Loucy (cell line): ENCODE measurements around the gene RBM19.

Experiments
- H2AFZ ChIP-seq: fragments of 200-600 bp; sonication (generic); 2 replicates; pipeline ENCODE4 v1.6.0; 2016; ENCODE audit warnings: antibody characterized with exemption, mild to moderate bottlenecking, low read length, moderate library complexity
- H3F3A ChIP-seq: fragments of 200-600 bp; 2 replicates; pipeline ENCODE4 v1.6.0; 2016; ENCODE audit warnings: antibody characterized with exemption, low read depth, mild to moderate bottlenecking
- H3K27me3 ChIP-seq: fragments of 200-600 bp; sonication (generic); 2 replicates; pipeline ENCODE4 v1.6.1; 2014; ENCODE audit warnings: low read length, mild to moderate bottlenecking; ENCODE audit not compliant: insufficient read depth, poor library complexity, severe bottlenecking
- H3K36me3 ChIP-seq: fragments of 200-600 bp; sonication (generic); 2 replicates; pipeline ENCODE4 v1.6.1; 2016; ENCODE audit warnings: low read length; ENCODE audit not compliant: insufficient read depth
- H3K4me1 ChIP-seq: fragments of 200-600 bp; sonication (generic); 2 replicates; pipeline ENCODE4 v1.5.1; 2014; ENCODE audit warnings: low read length, mild to moderate bottlenecking; ENCODE audit not compliant: insufficient read depth, poor library complexity, severe bottlenecking
- H3K4me2 ChIP-seq: fragments of 200-600 bp; sonication (generic); 2 replicates; pipeline ENCODE4 v1.6.0; 2014; ENCODE audit warnings: antibody characterized with exemption, low read length, low read depth, mild to moderate bottlenecking; ENCODE audit not compliant: poor library complexity, severe bottlenecking
- H3K4me3 ChIP-seq: fragments of 200-600 bp; sonication (generic); 2 replicates; pipeline ENCODE4 v1.5.1; 2014; ENCODE audit warnings: low read length, mild to moderate bottlenecking, mixed read lengths; ENCODE audit not compliant: poor library complexity, severe bottlenecking
- H3K79me2 ChIP-seq: fragments of 200-600 bp; sonication (generic); 2 replicates; pipeline ENCODE4 v1.6.1; 2014; ENCODE audit warnings: low read length; ENCODE audit not compliant: insufficient read depth
- H3K9ac ChIP-seq: fragments of 200-600 bp; sonication (generic); 2 replicates; pipeline ENCODE4 v1.6.0; 2014; ENCODE audit warnings: mild to moderate bottlenecking, low read depth, low read length, moderate library complexity; ENCODE audit not compliant: poor library complexity, severe bottlenecking
- H3K9me2 ChIP-seq: fragments of 200-600 bp; sonication (generic); replicated peaks from 2 replicates; pipeline ENCODE4 v1.6.1; 2016; ENCODE audit warnings: low read depth, low read length, mixed read lengths
- H3K9me3 ChIP-seq: fragments of 200-600 bp; sonication (generic); 2 replicates; pipeline ENCODE4 v1.6.1; 2014; ENCODE audit warnings: mild to moderate bottlenecking, antibody characterized with exemption, low read length, low read depth; ENCODE audit not compliant: insufficient read depth
- H4K20me1 ChIP-seq: fragments of 200-600 bp; sonication (generic); 2 replicates; pipeline ENCODE4 v1.6.0; 2014; ENCODE audit warnings: antibody characterized with exemption, low read length, mild to moderate bottlenecking; ENCODE audit not compliant: insufficient read depth, poor library complexity, severe bottlenecking
- CTCF ChIP-seq: fragments of 200-600 bp; sonication (generic); conservative IDR thresholded peaks from 2 replicates; pipeline ENCODE4 v1.5.1; 2014; ENCODE audit warnings: mild to moderate bottlenecking, antibody characterized with exemption, low read length
- EZH2phosphoT487 ChIP-seq: fragments of 200-600 bp; IDR thresholded peaks from 2 replicates; pipeline ENCODE4 v1.6.1; 2018; ENCODE audit warnings: antibody characterized with exemption, mild to moderate bottlenecking, moderate library complexity, borderline replicate concordance

RBM19 gene

GRCh38 chr12:113940357-113941207, 25.5 kb downstream of the RBM19 start:
- TF ChIP-seq CTCF, result no peak
- no peak for TF ChIP-seq EZH2phosphoT487
- no peaks in the 10 kb centered on the region for H3K79me2 ChIP-seq
- peaks cover 18% of the 10 kb centered on the region; the same call in 1 of the 2 replicates for H3K36me3 ChIP-seq
- no peak overlapping the region for H2AFZ ChIP-seq
- no peak overlapping the region for H3K4me2 ChIP-seq
- H3K27me3 ChIP-seq, result no peaks in the 10 kb centered on the region
- no peak overlapping the region for H3K4me3 ChIP-seq
- no peaks in the 10 kb centered on the region for H3K4me1 ChIP-seq
- H3K9me3 ChIP-seq, result no peaks in the 10 kb centered on the region
- H3K9me2 ChIP-seq, result no peaks in the 10 kb centered on the region
- H4K20me1 ChIP-seq, result no peaks in the 10 kb centered on the region
- H3K9ac ChIP-seq, result no peak overlapping the region
- H3F3A ChIP-seq, result no peaks in the 10 kb centered on the region

GRCh38 chr12:113939867-113940266, 26.3 kb downstream of the RBM19 start:
- Histone ChIP-seq H4K20me1 (no peaks in the 10 kb centered on the region), H3K9me2 (no peaks in the 10 kb centered on the region), H3K9ac (no peak overlapping the region), H3K36me3 (peaks cover 11% of the 10 kb centered on the region; the same call in 1 of the 2 replicates), H3F3A (no peaks in the 10 kb centered on the region), H3K4me1 (no peaks in the 10 kb centered on the region), H2AFZ (no peak overlapping the region), H3K9me3 (no peaks in the 10 kb centered on the region), H3K4me2 (no peak overlapping the region), H3K27me3 (no peaks in the 10 kb centered on the region), H3K4me3 (no peak overlapping the region), H3K79me2 (no peaks in the 10 kb centered on the region)
- TF ChIP-seq CTCF, result no peak

GRCh38 chr12:113938471-113938870, 27.7 kb downstream of the RBM19 start:
- H3K9me3 ChIP-seq, result no peaks in the 10 kb centered on the region
- H3K9me2 ChIP-seq, result no peaks in the 10 kb centered on the region
- no peaks in the 10 kb centered on the region for H3K4me1 ChIP-seq
- no peak for TF ChIP-seq CTCF
- TF ChIP-seq EZH2phosphoT487, result no peak
- no peak overlapping the region for H3K4me3 ChIP-seq
- H3K27me3 ChIP-seq, result no peaks in the 10 kb centered on the region
- no peak overlapping the region for H3K9ac ChIP-seq
- no peak overlapping the region for H2AFZ ChIP-seq
- H4K20me1 ChIP-seq, result no peaks in the 10 kb centered on the region
- H3K79me2 ChIP-seq, result no peaks in the 10 kb centered on the region
- peaks cover 10% of the 10 kb centered on the region; the same call in 1 of the 2 replicates for H3K36me3 ChIP-seq
- H3K4me2 ChIP-seq, result no peak overlapping the region
- H3F3A ChIP-seq, result no peaks in the 10 kb centered on the region
